NCI-H2107 treated with DMSO at 0.1 percent for 48 hours (cell line): ENCODE results near the gene EDDM13.
A peak's percentile ranks its signal among the peaks of the same experiment; 100 is the strongest.
"Not testable (repeated sequence)": the region's sequence is repeated elsewhere in the genome, so short reads cannot be mapped to it uniquely, and the experiment has no call there.

Experiments
- DNase-seq: peaks from one replicate; lab custom pipeline; 2025; ENCODE audit not compliant: unreplicated experiment; lab: John Stamatoyannopoulos, UW

EDDM13 gene

GRCh38 chr19:56319991-56320390 lies 47.4 kb downstream of the EDDM13 start:
- no peak for DNase-seq

GRCh38 chr19:56321254-56321988 lies 48.9 kb downstream of the EDDM13 start:
- DNase-seq, result no peak

- DNase-seq, result no peak
Observed at GRCh38 chr19:56321989-56322440, 49.5 kb downstream of the EDDM13 start.

GRCh38 chr19:56324436-56324835 lies 51.9 kb downstream of the EDDM13 start:
- DNase-seq, result no peak

- no peak for DNase-seq
Observed at GRCh38 chr19:56332695-56333094, 60.1 kb downstream of the EDDM13 start.

- DNase-seq, result peak; percentile 34
Observed at GRCh38 chr19:56333506-56333905, 61.0 kb downstream of the EDDM13 start.

- DNase-seq, result not testable (repeated sequence)
Observed at GRCh38 chr19:56335371-56335770, 62.8 kb downstream of the EDDM13 start.

GRCh38 chr19:56337077-56337476 lies 64.5 kb downstream of the EDDM13 start:
- not testable (repeated sequence) for DNase-seq

- DNase-seq, result not testable (repeated sequence)
Observed at GRCh38 chr19:56339031-56339430, 66.5 kb downstream of the EDDM13 start.

- DNase-seq, result no peak
Observed at GRCh38 chr19:56341948-56342347, 69.4 kb downstream of the EDDM13 start.

- DNase-seq, result no peak
Observed at GRCh38 chr19:56347163-56347778, 74.7 kb downstream of the EDDM13 start.

- no peak for DNase-seq
Observed at GRCh38 chr19:56348289-56348877, 75.8 kb downstream of the EDDM13 start.

- DNase-seq, result peak; percentile 34
Observed at GRCh38 chr19:56350416-56351045, 78.0 kb downstream of the EDDM13 start.

GRCh38 chr19:56351208-56351607 lies 78.7 kb downstream of the EDDM13 start:
- DNase-seq, result no peak

GRCh38 chr19:56355517-56355916 lies 83.0 kb downstream of the EDDM13 start:
- no peak for DNase-seq

GRCh38 chr19:56356944-56357343 lies 84.4 kb downstream of the EDDM13 start:
- DNase-seq, result no peak
